ENCODE results near the gene DDRGK1. TPM values are rescaled to one million over a fixed set of nuclear protein-coding genes. Genes with fewer than 3 reads are reported as not detected.

The DDRGK1 gene
- total and polyA plus RNA-seq, 2 of the 4 experiments (the other 2 are of a cell fraction), result 12.2 to 29.6 TPM

- H3K56ac ChIP-seq (ENCODE audit: extremely low read depth, insufficient read depth, low read length), result no peak overlapping the region
- POLR2A ChIA-PET (ENCODE audit: unreplicated experiment), result no interaction called here
- no peak overlapping the region for H2AFZ ChIP-seq (replicated peaks; ENCODE audit: low read length, poor library complexity)
- intact Hi-C loops (cut with micrococcal nuclease), result no loop called here
- H3K4ac ChIP-seq (ENCODE audit: low read depth, low read length), result no peak overlapping the region
- WGBS, 2 experiments (ENCODE audit: extremely low coverage in 2 of 2, insufficient read length in 1 of 2), result 100% methylated on average over 3 of the region's 10 CpGs; no CpG with 5 or more reads in 1 of the 2 experiments
- dilution Hi-C loops (cut with HindIII; ENCODE audit: low sequenced_read_pairs, unreplicated experiment), result no loop called here
- H3K36me3 ChIP-seq (ENCODE audit: control insufficient read depth, insufficient read depth, low read length), result peaks cover 22% of the 10 kb centered on the region
- no peak overlapping the region for H2BK20ac ChIP-seq (ENCODE audit: low read depth, low read length)
- H4K5ac ChIP-seq (ENCODE audit: low read depth, low read length), result no peak overlapping the region
- in situ Hi-C loops (cut with MboI; ENCODE audit: low sequenced_read_pairs), result no loop called here
- peaks cover 4% of the 10 kb centered on the region; the same call in 1 of the 2 replicates for H3K9me1 ChIP-seq (ENCODE audit: insufficient read depth, low read length)
- no peak overlapping the region for H3K14ac ChIP-seq (replicated peaks; ENCODE audit: low read depth, low read length)
- no peak overlapping the region for H2AK9ac ChIP-seq (replicated peaks; ENCODE audit: low read depth, low read length, poor library complexity)
- H4K91ac ChIP-seq (ENCODE audit: insufficient read depth, low read depth, low read length), result no peak overlapping the region
- no peak for TF ChIP-seq MAFK (IDR thresholded peaks at IDR 0.05; ENCODE audit: low read depth, low read length)
- TF ChIP-seq SMC3 (IDR thresholded peaks at IDR 0.05; ENCODE audit: low read depth, low read length), result no peak
- TF ChIP-seq FOS (IDR thresholded peaks at IDR 0.05; ENCODE audit: low read depth, low read length), result no peak
- no peak overlapping the region for H3K27ac ChIP-seq (ENCODE audit: insufficient read depth, low read length)
- no peak overlapping the region for H2BK5ac ChIP-seq (ENCODE audit: low read depth, low read length, poor library complexity, severe bottlenecking)
- peaks cover 36 to 79% of the 10 kb centered on the region in 2 experiments for H3K79me1 ChIP-seq (ENCODE audit: low read depth in 1 of 2, low read length in 2 of 2)
- peaks cover 51% of the 10 kb centered on the region for H4K20me1 ChIP-seq (ENCODE audit: insufficient read depth, low read length)
- no peak for ATAC-seq (ENCODE audit: low read depth)
- no peak overlapping the region for H3K9ac ChIP-seq (ENCODE audit: low read depth, low read length)
- H3K18ac ChIP-seq (ENCODE audit: low read depth, low read length), result no peak overlapping the region
- no peak overlapping the region for H3K4me3 ChIP-seq (ENCODE audit: insufficient read depth, low read depth, low read length)
- H3K4me2 ChIP-seq (ENCODE audit: low read depth, low read length), result no peak overlapping the region
- no peak overlapping the region for H2BK120ac ChIP-seq (ENCODE audit: low read depth, low read length)
- no peak overlapping the region for H4K8ac ChIP-seq (ENCODE audit: low read depth in 2 of 2, low read length in 2 of 2)
- no peak overlapping the region for H2BK15ac ChIP-seq (ENCODE audit: low read depth, low read length)
- DNase-seq, result peak; percentile 9
- no peak overlapping the region for H2AK5ac ChIP-seq (ENCODE audit: low read depth, low read length)
- CTCF ChIA-PET, result no interaction called here
- H3K4me1 ChIP-seq (ENCODE audit: control insufficient read depth, insufficient read depth, low read length), result 0 out of 2 replicates have a peak, but pooled peaks cover 2% of the 10 kb centered on the region
- H3K23ac ChIP-seq (ENCODE audit: low read depth, low read length), result no peak overlapping the region
- no peaks in the 10 kb centered on the region; the same call in 1 of the 2 replicates for H3K9me3 ChIP-seq (ENCODE audit: control insufficient read depth, insufficient read depth, low read length)
- H3K27me3 ChIP-seq (ENCODE audit: control insufficient read depth, insufficient read depth, low read length), result no peaks in the 10 kb centered on the region
- BruUV-seq (replicated peaks), result no TSS peak
Observed at GRCh38 chr20:3146732-3147341, 57.6 kb downstream of the DDRGK1 start.

Data from IMR-90 (cell line).